Subcutaneous abdominal adipose tissue (tissue), 5 donors: ENCODE results near the gene NLRC5.

ENCODE experiments used
- H3K27ac ChIP-seq: one replicate; pipeline ENCODE4 v1.7.0; 2013; ENCODE audit warnings: low read depth, mild to moderate bottlenecking, inconsistent platforms, low read length, moderate library complexity
- H3K27me3 ChIP-seq, 5 donors: one replicate each; pipeline ENCODE4 v1.7.0; 2013; ENCODE audit warnings: low read length in 5 of 5, inconsistent platforms in 1 of 5; ENCODE audit not compliant: control insufficient read depth in 5 of 5, insufficient read depth in 4 of 5
- H3K36me3 ChIP-seq, 5 donors: one replicate each; pipeline ENCODE4 v1.7.0; 2013; ENCODE audit warnings: low read length in 5 of 5; ENCODE audit not compliant: control insufficient read depth in 5 of 5, insufficient read depth in 5 of 5
- H3K4me1 ChIP-seq, 5 donors: one replicate each; pipeline ENCODE4 v1.7.0; 2013; ENCODE audit warnings: low read length in 5 of 5, mild to moderate bottlenecking in 3 of 5, moderate library complexity in 1 of 5; ENCODE audit not compliant: control insufficient read depth in 5 of 5, insufficient read depth in 5 of 5
- H3K4me3 ChIP-seq, 5 donors: one replicate each; pipeline ENCODE4 v1.7.0; 2013; ENCODE audit warnings: low read length in 5 of 5, low read depth in 1 of 5
- H3K9ac ChIP-seq, 5 donors: one replicate each; pipeline ENCODE4 v1.7.0; 2013; ENCODE audit warnings: low read length in 5 of 5, mild to moderate bottlenecking in 4 of 5, moderate library complexity in 3 of 5
- H3K9me3 ChIP-seq, 5 donors: one replicate each; pipeline ENCODE4 v1.7.0; 2013; ENCODE audit warnings: low read length in 5 of 5; ENCODE audit not compliant: control insufficient read depth in 5 of 5
- donor health status: healthy.
- donor health status: healthy.
- donor health status: healthy.
- donor health status: healthy.
- donor health status: healthy.

Gene NLRC5

DNA sequence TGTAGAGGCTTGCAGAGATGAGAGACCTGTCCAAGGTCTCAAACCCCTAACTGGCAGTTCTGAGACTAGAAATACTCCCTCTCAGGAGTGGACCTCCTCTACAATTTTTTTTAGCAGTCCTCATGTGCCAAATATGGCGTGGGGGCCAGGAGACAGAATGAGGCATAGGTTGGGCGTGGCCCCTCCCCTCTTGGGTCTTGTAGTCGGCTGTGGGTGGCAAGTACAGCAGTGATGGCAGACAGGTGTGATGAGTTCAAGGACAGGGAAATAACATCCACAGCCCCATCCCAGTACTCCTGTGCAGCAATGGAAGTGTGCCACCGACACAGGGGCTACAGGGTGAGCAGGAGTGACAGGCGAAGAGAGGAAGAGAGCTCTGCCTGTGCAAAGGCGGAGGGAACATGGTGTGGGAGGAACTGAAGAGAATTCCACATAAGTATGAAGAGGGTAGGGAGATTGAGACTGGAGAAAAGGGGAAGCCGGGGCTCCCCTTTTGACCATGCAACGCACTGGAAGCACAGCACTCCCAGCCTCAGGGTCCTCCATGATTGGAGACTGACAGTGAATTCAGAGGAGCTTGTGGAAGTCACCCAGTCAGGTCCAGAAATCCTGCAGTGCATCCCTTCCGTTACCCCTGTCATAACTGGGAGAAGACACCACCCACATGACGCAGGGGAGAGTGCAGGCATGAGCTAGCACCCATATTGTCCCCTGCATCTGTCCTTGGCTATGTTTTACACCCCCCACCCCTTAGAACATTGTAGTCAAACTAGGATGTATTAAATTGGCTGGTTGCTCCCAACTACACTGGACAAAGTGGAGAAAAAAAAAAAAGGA lies 42.4 kb upstream of the NLRC5 start:
- no peak overlapping the region for H3K4me3 ChIP-seq
- no peaks in the 10 kb centered on the region for H3K27me3 ChIP-seq
- H3K27ac ChIP-seq: peak overlapping the region; percentile 27
- H3K36me3 ChIP-seq: peaks cover 14 to 57% (median 43%) of the 10 kb centered on the region in 5 donors
- no peak overlapping the region for H3K9ac ChIP-seq
- H3K4me1 ChIP-seq: peaks cover 2 to 27% (median 22%) of the 10 kb centered on the region in 5 donors
- no peaks in the 10 kb centered on the region for H3K9me3 ChIP-seq

- H3K9me3 ChIP-seq: no peaks in the 10 kb centered on the region
- H3K4me3 ChIP-seq: no peak overlapping the region
- H3K27me3 ChIP-seq: no peaks in the 10 kb centered on the region
- peaks cover 12 to 51% (median 37%) of the 10 kb centered on the region in 5 donors for H3K36me3 ChIP-seq
- peaks cover 2 to 31% (median 28%) of the 10 kb centered on the region in 5 donors for H3K4me1 ChIP-seq
- no peak overlapping the region for H3K27ac ChIP-seq
- H3K9ac ChIP-seq: no peak overlapping the region
These were observed 41.8 kb upstream of the NLRC5 start for GRCh38 chr16:56947604-56947995.

DNA sequence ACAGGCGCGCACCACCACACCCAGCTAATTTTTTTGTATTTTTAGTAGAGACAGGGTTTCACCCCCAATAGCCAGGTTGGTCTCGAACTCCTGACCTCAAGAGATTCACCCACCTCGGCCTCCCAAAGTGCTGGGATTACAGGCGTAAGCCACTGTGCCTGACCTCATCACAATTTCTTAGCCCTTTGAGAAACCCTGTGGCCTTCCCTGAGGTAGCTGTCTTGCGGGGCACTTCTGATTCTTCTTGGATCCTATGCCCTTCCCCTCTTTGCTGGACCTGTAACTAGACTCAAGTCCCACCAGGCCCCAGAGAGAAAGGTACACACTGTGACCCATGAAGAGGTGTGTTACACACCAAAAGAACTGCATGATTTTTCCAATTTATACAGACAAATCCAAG lies 41.1 kb upstream of the NLRC5 start:
- Histone ChIP-seq H3K4me1 (peaks cover 4 to 38% (median 34%) of the 10 kb centered on the region in 5 donors), H3K27ac (no peak overlapping the region), H3K9me3 (no peaks in the 10 kb centered on the region), H3K36me3 (peaks cover 11 to 44% (median 31%) of the 10 kb centered on the region in 5 donors), H3K27me3 (no peaks in the 10 kb centered on the region), H3K9ac (no peak overlapping the region), H3K4me3 (no peak overlapping the region)

DNA sequence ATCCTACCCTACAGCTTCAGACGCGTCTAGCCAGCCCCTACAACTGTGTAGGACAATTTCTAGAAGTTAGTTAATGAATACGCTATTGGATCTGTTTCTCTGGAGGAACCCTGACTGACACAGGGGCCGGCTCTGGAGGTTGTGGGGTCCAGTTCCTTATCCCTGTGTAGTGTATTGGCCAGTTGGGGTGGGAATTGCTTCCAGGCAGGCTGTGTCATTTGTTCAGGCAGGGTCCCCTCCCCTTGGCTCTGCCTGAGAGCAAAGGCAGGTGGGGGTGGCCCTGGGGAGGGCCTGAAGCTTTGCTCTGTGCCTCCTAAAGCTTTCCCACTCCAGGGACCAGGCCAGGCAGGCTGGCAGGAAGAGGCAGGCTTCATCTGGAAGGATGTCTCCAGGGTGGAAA lies 39.3 kb upstream of the NLRC5 start:
- H3K27ac ChIP-seq: no peak overlapping the region
- no peaks in the 10 kb centered on the region for H3K27me3 ChIP-seq
- H3K9ac ChIP-seq: no peak overlapping the region
- H3K4me3 ChIP-seq: no peak overlapping the region
- peaks cover 4 to 42% (median 34%) of the 10 kb centered on the region in 5 donors for H3K4me1 ChIP-seq
- no peaks in the 10 kb centered on the region for H3K9me3 ChIP-seq
- H3K36me3 ChIP-seq: peaks cover under 1 to 26% (median 13%) of the 10 kb centered on the region in 5 donors

GRCh38 chr16:56950455-56950854 lies 38.9 kb upstream of the NLRC5 start:
- Histone ChIP-seq H3K9me3 (no peaks in the 10 kb centered on the region), H3K36me3 (peaks cover 0 to 22% (median 9%) of the 10 kb centered on the region in 5 donors), H3K9ac (no peak overlapping the region), H3K4me1 (peaks cover 4 to 40% (median 30%) of the 10 kb centered on the region in 5 donors), H3K27ac (no peak overlapping the region), H3K27me3 (no peaks in the 10 kb centered on the region), H3K4me3 (no peak overlapping the region)

DNA sequence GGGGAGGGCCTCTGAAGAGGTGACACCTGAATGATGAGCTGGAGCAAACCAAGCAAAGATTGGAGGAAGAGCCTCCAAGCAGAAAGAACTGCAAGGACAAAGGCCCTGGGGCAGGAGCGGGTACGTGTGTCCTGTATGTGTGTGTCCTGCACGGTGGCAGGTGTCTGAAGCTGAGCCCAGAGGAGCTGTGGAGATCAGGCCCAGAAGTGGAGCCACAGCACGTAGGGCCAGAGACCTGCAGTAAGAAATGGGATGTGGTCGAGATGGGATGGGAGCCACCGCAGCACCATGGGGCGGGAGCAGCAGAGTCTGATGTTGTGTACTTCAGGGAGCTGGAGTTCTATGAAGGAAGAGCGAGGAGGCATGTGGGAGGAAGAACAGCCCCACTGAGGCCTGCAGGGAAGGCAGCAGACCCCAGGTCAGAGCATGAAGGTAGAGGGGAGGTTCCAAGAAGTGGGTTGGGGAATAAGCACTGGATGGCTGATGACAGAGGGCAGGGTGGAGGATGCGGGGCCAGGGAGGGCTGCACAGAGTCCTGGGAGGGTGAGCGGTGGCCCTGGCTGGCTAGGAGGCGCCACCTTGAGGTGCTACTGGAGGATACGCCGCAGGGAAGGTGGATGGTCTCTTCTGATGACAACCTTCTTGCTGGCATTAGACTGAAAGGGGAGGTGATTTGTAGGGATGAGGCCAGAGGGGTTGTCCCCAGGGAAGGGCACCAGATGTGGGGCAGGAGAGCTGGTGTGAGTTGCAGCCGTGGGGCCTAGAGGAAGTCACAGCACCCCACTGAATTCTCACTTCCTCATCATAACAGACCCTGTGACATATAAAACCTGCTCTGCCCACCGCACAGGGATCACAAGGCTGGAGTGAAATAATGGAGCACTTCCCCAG lies 38.2 kb upstream of the NLRC5 start:
- Histone ChIP-seq H3K36me3 (peaks cover 0 to 19% (median 6%) of the 10 kb centered on the region in 5 donors), H3K9me3 (no peaks in the 10 kb centered on the region), H3K9ac (no peak overlapping the region), H3K4me3 (no peak overlapping the region), H3K4me1 (peaks cover 4 to 39% (median 29%) of the 10 kb centered on the region in 5 donors), H3K27me3 (no peaks in the 10 kb centered on the region), H3K27ac (no peak overlapping the region)

- no peak overlapping the region for H3K27ac ChIP-seq
- H3K4me1 ChIP-seq: peaks cover 2 to 36% (median 18%) of the 10 kb centered on the region in 5 donors
- H3K4me3 ChIP-seq: no peak overlapping the region
- no peak overlapping the region for H3K9ac ChIP-seq
- no peaks in the 10 kb centered on the region for H3K27me3 ChIP-seq
- H3K9me3 ChIP-seq: no peaks in the 10 kb centered on the region
- H3K36me3 ChIP-seq: peaks cover 0 to 3% (median 0%) of the 10 kb centered on the region in 5 donors
These were observed 36.4 kb upstream of the NLRC5 start for GRCh38 chr16:56953006-56953405.

DNA sequence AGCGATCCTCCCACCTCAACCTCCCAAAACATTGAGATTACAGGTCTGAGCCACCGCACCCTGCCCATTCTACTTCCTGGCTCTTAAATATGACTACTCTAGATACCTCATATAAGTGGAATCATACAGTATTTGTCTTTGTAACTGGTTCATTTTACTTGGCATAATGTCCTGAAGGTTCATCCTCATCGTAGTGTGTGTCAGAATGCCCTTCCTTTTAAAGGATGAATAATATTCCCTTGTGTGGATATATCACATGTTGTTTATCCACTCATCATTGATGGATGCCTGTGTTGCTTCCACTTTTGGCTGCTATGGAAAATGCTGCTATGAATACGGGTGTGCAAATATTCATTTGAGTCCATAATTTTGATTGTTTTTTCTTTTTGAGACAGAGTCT lies 33.3 kb upstream of the NLRC5 start:
- H3K9me3 ChIP-seq: no peaks in the 10 kb centered on the region
- H3K27ac ChIP-seq: no peak overlapping the region
- H3K27me3 ChIP-seq: no peaks in the 10 kb centered on the region
- H3K36me3 ChIP-seq: no peaks in the 10 kb centered on the region
- no peak overlapping the region for H3K9ac ChIP-seq
- no peak overlapping the region for H3K4me3 ChIP-seq
- peaks cover 2 to 47% (median 14%) of the 10 kb centered on the region in 5 donors for H3K4me1 ChIP-seq

GRCh38 chr16:56956756-56957155 lies 32.6 kb upstream of the NLRC5 start:
- H3K27me3 ChIP-seq: no peaks in the 10 kb centered on the region

More at GRCh38 chr16:56956756-56957155, 32.6 kb upstream of the NLRC5 start:
- Histone ChIP-seq H3K9ac (no peak overlapping the region), H3K9me3 (no peaks in the 10 kb centered on the region), H3K4me3 (no peak overlapping the region), H3K4me1 (peaks cover 5 to 48% (median 14%) of the 10 kb centered on the region in 5 donors), H3K27ac (no peak overlapping the region), H3K36me3 (no peaks in the 10 kb centered on the region)
